Thymus (tissue), 11 donors: ENCODE data around the gene MAP4. TPM values are rescaled to one million over a fixed set of nuclear protein-coding genes. Genes with fewer than 3 reads are reported as not detected.
"Not testable (repeated sequence)": the region's sequence is repeated elsewhere in the genome, so short reads cannot be mapped to it uniquely, and the experiment has no call there.

ENCODE experiments used
- DNase-seq, 9 donors: peaks; one replicate each; pipeline ENCODE4 v3.0.0-alpha.2; 2013; ENCODE audit warnings: low spot score in 9 of 9, low read depth in 6 of 9, missing footprints in 1 of 9
- H3K27ac ChIP-seq, 2 donors: one replicate each; pipeline ENCODE4 v1.5.1; 2013; ENCODE audit warnings: control low read depth in 1 of 2, low read depth in 1 of 2, low read length in 1 of 2, mild to moderate bottlenecking in 1 of 2, moderate library complexity in 1 of 2
- H3K27me3 ChIP-seq, 2 donors: one replicate each; pipeline ENCODE4 v1.5.1; 2013; ENCODE audit warnings: low read length in 1 of 2; ENCODE audit not compliant: control insufficient read depth in 2 of 2, insufficient read depth in 1 of 2
- H3K36me3 ChIP-seq, 2 donors: one replicate each; pipeline ENCODE4 v1.5.1; 2013; ENCODE audit warnings: low read length in 1 of 2, mild to moderate bottlenecking in 1 of 2, moderate library complexity in 1 of 2; ENCODE audit not compliant: control insufficient read depth in 2 of 2, insufficient read depth in 2 of 2
- H3K4me1 ChIP-seq, 2 donors: one replicate each; pipeline ENCODE4 v1.5.1; 2013; ENCODE audit warnings: low read length in 2 of 2; ENCODE audit not compliant: control insufficient read depth in 2 of 2, insufficient read depth in 2 of 2
- H3K4me3 ChIP-seq, 2 donors: one replicate each; pipeline ENCODE4 v1.5.1; 2013; ENCODE audit warnings: low read length in 2 of 2, control low read depth in 1 of 2, mild to moderate bottlenecking in 1 of 2
- H3K9me3 ChIP-seq, 2 donors: one replicate each; pipeline ENCODE4 v1.5.1; 2013; ENCODE audit warnings: low read length in 1 of 2, mild to moderate bottlenecking in 1 of 2; ENCODE audit not compliant: control insufficient read depth in 2 of 2, insufficient read depth in 1 of 2
- WGBS: extraction: QIAGEN DNeasy Blood & Tissue Kit; methylation state at CpG from one replicate; pipeline ENCODE4 v1.1.7; 2013; 5-methylcytosine and 5-hydroxymethylcytosine counted together
- polyA plus RNA-seq: library from polyadenylated mRNA; stranded (reverse); fragments of 200-250 nt; gene quantifications from one replicate; pipeline ENCODE4 v1.2.3, GENCODE V29; 2013
- total RNA-seq: library from RNA; stranded (reverse); fragments of 120-200 nt; gene quantifications from one replicate; pipeline ENCODE4 v1.2.4, GENCODE V29; 2013
- donor health status: healthy.

MAP4 gene
- total and polyA plus RNA-seq, 2 donors, result 22.3 to 49.8 TPM

DNA sequence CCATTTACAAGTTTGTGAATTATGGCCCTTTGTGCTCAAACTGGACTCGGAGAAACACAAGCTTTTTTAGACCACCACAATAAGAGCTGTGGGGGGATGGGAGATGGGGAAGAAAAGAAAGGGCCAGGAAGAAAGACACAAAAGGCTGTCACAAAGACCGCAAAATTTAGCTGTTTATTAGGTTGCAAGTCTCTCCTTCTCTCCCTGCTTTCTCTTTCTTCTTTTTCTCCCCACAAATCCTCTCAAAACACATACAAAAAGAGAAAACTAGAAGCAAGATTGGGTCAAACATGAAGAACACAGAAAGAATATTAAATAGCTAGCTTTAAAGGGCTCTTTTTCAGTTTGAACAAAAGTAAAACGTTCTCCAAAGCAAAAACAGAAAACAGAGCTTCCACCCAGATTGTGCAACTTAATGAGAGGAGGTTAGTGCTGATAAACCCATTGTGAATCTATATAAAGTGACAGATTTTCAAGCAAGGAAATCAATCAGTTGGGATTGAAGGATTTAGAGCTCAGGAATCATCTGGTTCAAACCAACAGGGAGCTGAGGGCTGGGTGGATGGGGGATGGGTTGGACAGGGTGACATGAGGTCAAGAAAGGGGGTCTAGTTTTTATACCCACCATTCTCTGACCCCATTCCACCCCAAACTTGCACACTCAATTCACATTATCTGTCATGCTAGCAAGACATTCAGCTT is 125.9 kb downstream of the MAP4 start:
- no peak for DNase-seq
- H3K4me3 ChIP-seq, result no peak overlapping the region
- no peak overlapping the region for H3K27ac ChIP-seq
- no peaks in the 10 kb centered on the region for H3K27me3 ChIP-seq
- WGBS, result 94% methylated on average over 3 of the region's 3 CpGs
- peaks cover 0 to 11% of the 10 kb centered on the region in 2 donors for H3K4me1 ChIP-seq
- peaks cover 13 to 15% of the 10 kb centered on the region in 2 donors for H3K36me3 ChIP-seq
- H3K9me3 ChIP-seq, result no peaks in the 10 kb centered on the region

DNA sequence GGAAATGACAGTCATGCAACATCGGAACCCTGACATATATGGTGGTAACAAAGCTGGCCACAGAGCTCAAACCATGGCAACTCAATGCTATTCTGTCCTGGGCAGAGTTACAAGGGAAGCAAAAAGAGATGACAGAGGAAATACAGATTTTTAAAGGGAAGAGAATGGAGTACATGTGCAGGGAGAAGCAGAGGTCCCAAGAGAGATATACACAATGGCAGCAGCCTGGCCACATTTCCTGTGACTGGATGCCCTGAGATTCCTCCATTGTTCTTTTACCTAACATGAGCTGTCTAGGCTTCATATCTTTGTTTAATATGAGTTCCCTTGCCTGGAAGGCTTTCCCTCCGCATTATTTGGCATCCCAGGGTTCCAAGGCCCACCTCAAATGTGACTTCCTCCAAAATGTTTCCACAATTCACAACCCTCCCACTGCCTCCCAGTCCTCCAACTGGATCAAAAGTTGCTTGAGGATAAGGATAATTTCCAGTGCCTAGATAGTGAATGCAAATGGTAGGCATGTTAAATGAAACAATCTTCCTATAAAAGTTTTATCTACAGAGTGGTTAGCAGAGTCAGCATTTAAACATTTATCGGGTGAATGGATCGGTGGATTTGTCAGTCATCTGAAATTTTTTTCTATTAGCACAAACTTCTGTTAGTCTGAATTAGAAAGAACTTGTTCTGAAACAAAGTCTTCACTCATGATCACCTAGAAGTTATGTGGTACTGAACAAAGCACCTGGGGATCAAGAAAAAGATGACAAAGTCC is 127.0 kb downstream of the MAP4 start:
- no peak for DNase-seq
- WGBS, result 97% methylated on average over 4 of the region's 4 CpGs
- H3K27me3 ChIP-seq, result no peaks in the 10 kb centered on the region
- H3K4me3 ChIP-seq, result no peak overlapping the region
- H3K4me1 ChIP-seq, result peaks cover 0 to 11% of the 10 kb centered on the region in 2 donors
- peaks cover 18 to 19% of the 10 kb centered on the region in 2 donors for H3K36me3 ChIP-seq
- no peak overlapping the region for H3K27ac ChIP-seq
- H3K9me3 ChIP-seq, result peaks cover 0 to 3% of the 10 kb centered on the region in 2 donors

DNA sequence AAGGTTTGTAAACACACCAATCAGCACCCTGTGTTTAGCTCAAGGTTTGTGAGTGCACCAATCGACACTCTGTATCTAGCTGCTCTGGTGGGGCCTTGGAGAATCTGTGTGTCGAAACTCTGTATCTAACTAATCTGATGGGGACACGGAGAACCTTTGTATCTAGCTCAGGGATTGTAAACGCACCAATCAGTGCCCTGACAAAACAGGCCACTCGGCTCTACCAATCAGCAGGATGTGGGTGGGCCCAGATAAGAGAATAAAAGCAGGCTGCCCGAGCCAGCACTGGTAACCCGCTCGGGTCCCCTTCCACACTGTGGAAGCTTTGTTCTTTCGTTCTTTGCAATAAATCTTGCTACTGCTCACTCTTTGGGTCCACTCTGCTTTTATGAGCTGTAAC is 128.2 kb downstream of the MAP4 start:
- H3K9me3 ChIP-seq, H3K27ac ChIP-seq, DNase-seq, H3K4me3 ChIP-seq, H3K27me3 ChIP-seq: not testable (repeated sequence)
- peaks cover 18 to 19% of the 10 kb centered on the region in 2 donors for H3K36me3 ChIP-seq
- 97% methylated on average over 9 of the region's 9 CpGs for WGBS
- H3K4me1 ChIP-seq, result peaks cover 0 to 11% of the 10 kb centered on the region in 2 donors

GRCh38 chr3:47885168-47885567 is 131.0 kb downstream of the MAP4 start:
- peaks cover 0 to 3% of the 10 kb centered on the region in 2 donors for H3K9me3 ChIP-seq
- H3K4me1 ChIP-seq, result peaks cover 0 to 4% of the 10 kb centered on the region in 2 donors
- H3K4me3 ChIP-seq, result no peak overlapping the region
- no peaks in the 10 kb centered on the region for H3K27me3 ChIP-seq
- peaks cover 6 to 7% of the 10 kb centered on the region in 2 donors for H3K36me3 ChIP-seq
- 100% methylated on average over 1 of the region's 1 CpG for WGBS
- DNase-seq, result no peak
- H3K27ac ChIP-seq, result no peak overlapping the region

DNA sequence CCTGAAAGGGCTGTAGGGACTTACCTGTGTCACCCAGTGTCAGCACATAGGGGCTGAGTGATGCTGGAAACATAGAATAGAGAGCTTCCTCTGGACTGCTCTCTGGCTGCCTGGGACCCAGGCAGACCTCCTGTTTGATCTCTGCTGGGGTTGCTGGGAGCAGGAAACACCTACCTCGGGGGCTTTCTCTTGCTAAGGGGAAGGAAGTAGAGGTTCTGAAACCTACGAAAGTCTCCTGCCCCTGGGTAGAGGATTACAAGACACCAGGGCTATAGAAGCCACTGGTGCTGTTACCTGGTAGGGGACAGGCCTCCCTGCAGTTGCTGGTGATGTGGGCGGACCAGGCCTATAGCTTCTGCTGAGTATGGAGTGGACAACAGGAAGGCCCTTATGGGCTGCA is 131.6 kb downstream of the MAP4 start:
- 57% methylated on average over 3 of the region's 3 CpGs for WGBS
- H3K36me3 ChIP-seq, result peaks cover 6 to 7% of the 10 kb centered on the region in 2 donors
- H3K27ac ChIP-seq, result no peak overlapping the region
- no peaks in the 10 kb centered on the region for H3K27me3 ChIP-seq
- no peak overlapping the region for H3K4me3 ChIP-seq
- no peak for DNase-seq
- peaks cover 0 to 3% of the 10 kb centered on the region in 2 donors for H3K9me3 ChIP-seq
- peaks cover 0 to 2% of the 10 kb centered on the region in 2 donors for H3K4me1 ChIP-seq

GRCh38 chr3:47882338-47882737 is 133.9 kb downstream of the MAP4 start:
- Histone ChIP-seq H3K27ac (no peak overlapping the region), H3K9me3 (peaks cover 0 to 3% of the 10 kb centered on the region in 2 donors), H3K36me3 (peaks cover 5 to 6% of the 10 kb centered on the region in 2 donors), H3K27me3 (no peaks in the 10 kb centered on the region), H3K4me1 (peaks cover 0 to under 1% of the 10 kb centered on the region in 2 donors), H3K4me3 (no peak overlapping the region)
- WGBS, result 98% methylated on average over 2 of the region's 2 CpGs
- DNase-seq, result no peak

- Histone ChIP-seq H3K4me1 (peaks cover 0 to 2% of the 10 kb centered on the region in 2 donors), H3K36me3 (peaks cover 11 to 14% of the 10 kb centered on the region in 2 donors), H3K27ac (no peak overlapping the region), H3K9me3 (no peaks in the 10 kb centered on the region), H3K27me3 (no peaks in the 10 kb centered on the region), H3K4me3 (no peak overlapping the region)
- DNase-seq, result no peak
Observed at GRCh38 chr3:47877719-47878118, 138.5 kb downstream of the MAP4 start.

- WGBS, result 67% methylated on average over 3 of the region's 3 CpGs
Observed at GRCh38 chr3:47877290-47877689, 138.9 kb downstream of the MAP4 start.

DNA sequence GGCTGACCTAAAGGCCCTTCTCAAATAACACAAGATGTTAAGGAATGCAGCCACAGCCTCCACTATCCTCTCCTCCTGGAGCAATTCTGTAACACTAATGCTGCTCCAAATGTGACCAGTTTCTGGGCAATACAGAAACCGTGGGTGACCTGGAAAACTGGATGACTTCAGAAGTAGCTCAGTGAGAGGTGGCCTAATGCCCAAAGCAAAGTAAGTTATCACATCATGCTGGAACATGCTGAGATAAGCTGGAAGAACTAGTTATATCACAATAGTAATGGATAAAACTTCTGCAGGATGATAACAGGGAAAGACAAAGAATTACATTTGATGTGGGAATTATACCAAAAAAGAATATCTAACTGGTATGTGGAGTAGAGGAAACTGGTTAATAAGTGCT is 141.3 kb downstream of the MAP4 start:
- WGBS, result 95% methylated on average over 1 of the region's 1 CpG
- H3K36me3 ChIP-seq, result peaks cover 35 to 36% of the 10 kb centered on the region in 2 donors
- H3K4me3 ChIP-seq, result no peak overlapping the region
- DNase-seq, result no peak
- peaks cover 0 to 2% of the 10 kb centered on the region in 2 donors for H3K4me1 ChIP-seq
- H3K27me3 ChIP-seq, result no peaks in the 10 kb centered on the region
- no peak overlapping the region for H3K27ac ChIP-seq
- H3K9me3 ChIP-seq, result peaks cover 0 to 3% of the 10 kb centered on the region in 2 donors

More at GRCh38 chr3:47877290-47877689, 138.9 kb downstream of the MAP4 start:
- Histone ChIP-seq H3K4me3 (no peak overlapping the region), H3K36me3 (peaks cover 15% of the 10 kb centered on the region in 2 donors), H3K4me1 (peaks cover 0 to 2% of the 10 kb centered on the region in 2 donors), H3K27me3 (no peaks in the 10 kb centered on the region), H3K9me3 (no peaks in the 10 kb centered on the region), H3K27ac (no peak overlapping the region)
- no peak for DNase-seq
